ENCODE measurements around the gene BMPR1B.

BMPR1B gene

GRCh38 chr4:94917146-94917545 is 159.4 kb downstream of the BMPR1B start:
- Histone ChIP-seq H3K36me3 (ENCODE audit: insufficient read depth, low read length) (no peaks in the 10 kb centered on the region), H3K9me3 (ENCODE audit: low read length) (no peaks in the 10 kb centered on the region), H3K27ac (ENCODE audit: low read depth, low read length) (no peak overlapping the region), H3K4me3 (ENCODE audit: low read depth in 1 of 2, low read length in 2 of 2) (no peak overlapping the region), H3K9ac (ENCODE audit: low read length) (no peak overlapping the region), H3K4me1 (ENCODE audit: insufficient read depth, low read length) (no peaks in the 10 kb centered on the region), H3K27me3 (ENCODE audit: control insufficient read depth in 1 of 2, insufficient read depth in 2 of 2, low read length in 2 of 2) (no peaks in the 10 kb centered on the region)

GRCh38 chr4:94918543-94918942 is 160.8 kb downstream of the BMPR1B start:
- H3K27me3 ChIP-seq (ENCODE audit: control insufficient read depth in 1 of 2, insufficient read depth in 2 of 2, low read length in 2 of 2) = no peaks in the 10 kb centered on the region

GRCh38 chr4:94920369-94920768 is 162.6 kb downstream of the BMPR1B start:
- Histone ChIP-seq H3K4me3 (ENCODE audit: low read depth in 1 of 2, low read length in 2 of 2) (no peak overlapping the region), H3K36me3 (ENCODE audit: insufficient read depth, low read length) (no peaks in the 10 kb centered on the region), H3K4me1 (ENCODE audit: insufficient read depth, low read length) (no peaks in the 10 kb centered on the region), H3K27ac (ENCODE audit: low read depth, low read length) (no peak overlapping the region), H3K9ac (ENCODE audit: low read length) (no peak overlapping the region), H3K27me3 (ENCODE audit: control insufficient read depth in 1 of 2, insufficient read depth in 2 of 2, low read length in 2 of 2) (no peaks in the 10 kb centered on the region), H3K9me3 (ENCODE audit: low read length) (no peaks in the 10 kb centered on the region)

More at GRCh38 chr4:94918543-94918942, 160.8 kb downstream of the BMPR1B start:
- no peaks in the 10 kb centered on the region for H3K4me1 ChIP-seq (ENCODE audit: insufficient read depth, low read length)
- H3K9me3 ChIP-seq (ENCODE audit: low read length) = no peaks in the 10 kb centered on the region
- H3K27ac ChIP-seq (ENCODE audit: low read depth, low read length) = no peak overlapping the region
- H3K36me3 ChIP-seq (ENCODE audit: insufficient read depth, low read length) = no peaks in the 10 kb centered on the region
- no peak overlapping the region for H3K9ac ChIP-seq (ENCODE audit: low read length)
- H3K4me3 ChIP-seq (ENCODE audit: low read depth in 1 of 2, low read length in 2 of 2) = no peak overlapping the region

DNA sequence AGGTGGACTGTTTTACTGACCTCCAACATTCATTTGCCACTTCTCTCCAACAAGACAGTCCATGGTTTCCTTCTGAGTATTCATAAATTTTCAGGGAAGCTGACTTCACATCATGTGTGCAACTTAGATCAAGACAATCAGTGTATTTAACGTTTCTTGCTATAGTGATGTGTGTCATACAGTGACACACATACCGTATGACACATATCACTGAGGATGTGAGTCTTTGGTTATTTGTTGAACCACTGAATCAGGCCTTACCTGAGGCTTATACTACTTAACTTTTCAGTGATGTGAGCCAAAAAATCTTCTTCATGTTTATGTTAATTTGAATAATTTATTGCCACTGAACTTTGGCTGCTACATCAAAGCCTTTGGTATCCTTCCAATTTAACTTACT is 166.8 kb downstream of the BMPR1B start:
- H3K9me3 ChIP-seq (ENCODE audit: low read length) = no peaks in the 10 kb centered on the region
- no peaks in the 10 kb centered on the region for H3K36me3 ChIP-seq (ENCODE audit: insufficient read depth, low read length)
- no peaks in the 10 kb centered on the region for H3K27me3 ChIP-seq (ENCODE audit: control insufficient read depth in 1 of 2, insufficient read depth in 2 of 2, low read length in 2 of 2)
- H3K9ac ChIP-seq (ENCODE audit: low read length) = no peak overlapping the region
- no peak overlapping the region for H3K27ac ChIP-seq (ENCODE audit: low read depth, low read length)
- no peak overlapping the region for H3K4me3 ChIP-seq (ENCODE audit: low read depth in 1 of 2, low read length in 2 of 2)
- H3K4me1 ChIP-seq (ENCODE audit: insufficient read depth, low read length) = no peaks in the 10 kb centered on the region

GRCh38 chr4:94925764-94926347 is 168.1 kb downstream of the BMPR1B start:
- Histone ChIP-seq H3K4me1 (ENCODE audit: insufficient read depth, low read length) (no peaks in the 10 kb centered on the region), H3K9me3 (ENCODE audit: low read length) (no peaks in the 10 kb centered on the region), H3K36me3 (ENCODE audit: insufficient read depth, low read length) (no peaks in the 10 kb centered on the region), H3K4me3 (ENCODE audit: low read depth in 1 of 2, low read length in 2 of 2) (no peak overlapping the region), H3K9ac (ENCODE audit: low read length) (no peak overlapping the region), H3K27me3 (ENCODE audit: control insufficient read depth in 1 of 2, insufficient read depth in 2 of 2, low read length in 2 of 2) (no peaks in the 10 kb centered on the region), H3K27ac (ENCODE audit: low read depth, low read length) (no peak overlapping the region)

GRCh38 chr4:94926936-94927335 is 169.2 kb downstream of the BMPR1B start:
- Histone ChIP-seq H3K4me1 (ENCODE audit: insufficient read depth, low read length) (no peaks in the 10 kb centered on the region), H3K9me3 (ENCODE audit: low read length) (no peaks in the 10 kb centered on the region), H3K36me3 (ENCODE audit: insufficient read depth, low read length) (no peaks in the 10 kb centered on the region), H3K9ac (ENCODE audit: low read length) (no peak overlapping the region), H3K4me3 (ENCODE audit: low read depth in 1 of 2, low read length in 2 of 2) (no peak overlapping the region), H3K27ac (ENCODE audit: low read depth, low read length) (no peak overlapping the region), H3K27me3 (ENCODE audit: control insufficient read depth in 1 of 2, insufficient read depth in 2 of 2, low read length in 2 of 2) (no peaks in the 10 kb centered on the region)

- H3K36me3 ChIP-seq (ENCODE audit: insufficient read depth, low read length) = no peaks in the 10 kb centered on the region
- no peaks in the 10 kb centered on the region for H3K9me3 ChIP-seq (ENCODE audit: low read length)
- H3K27me3 ChIP-seq (ENCODE audit: control insufficient read depth in 1 of 2, insufficient read depth in 2 of 2, low read length in 2 of 2) = no peaks in the 10 kb centered on the region
- no peak overlapping the region for H3K27ac ChIP-seq (ENCODE audit: low read depth, low read length)
- H3K4me3 ChIP-seq (ENCODE audit: low read depth in 1 of 2, low read length in 2 of 2) = no peak overlapping the region
- no peaks in the 10 kb centered on the region for H3K4me1 ChIP-seq (ENCODE audit: insufficient read depth, low read length)
- H3K9ac ChIP-seq (ENCODE audit: low read length) = no peak overlapping the region
These were observed 169.9 kb downstream of the BMPR1B start for GRCh38 chr4:94927696-94928095.

DNA sequence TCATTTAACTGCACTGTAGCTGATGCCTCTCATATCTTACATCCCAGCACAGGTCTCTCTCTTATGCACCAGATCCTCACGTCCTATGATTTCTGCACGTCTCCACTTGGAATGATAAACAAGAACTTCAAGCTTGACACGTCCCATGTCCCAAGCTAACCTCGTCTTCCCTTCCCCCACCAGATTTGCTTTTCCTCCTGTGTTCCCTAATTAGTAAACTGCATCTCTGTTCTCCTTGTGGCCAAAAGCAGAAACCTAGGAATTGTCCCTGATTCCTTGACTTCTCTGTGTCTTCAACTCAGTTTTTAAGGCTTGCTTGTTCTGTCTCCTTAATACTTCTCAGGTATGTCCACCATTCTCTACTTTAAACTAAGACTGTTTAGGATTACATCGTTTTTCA is 171.9 kb downstream of the BMPR1B start:
- no peak overlapping the region for H3K27ac ChIP-seq (ENCODE audit: low read depth, low read length)
- no peaks in the 10 kb centered on the region for H3K9me3 ChIP-seq (ENCODE audit: low read length)
- H3K27me3 ChIP-seq (ENCODE audit: control insufficient read depth in 1 of 2, insufficient read depth in 2 of 2, low read length in 2 of 2) = no peaks in the 10 kb centered on the region
- H3K9ac ChIP-seq (ENCODE audit: low read length) = no peak overlapping the region
- H3K4me1 ChIP-seq (ENCODE audit: insufficient read depth, low read length) = no peaks in the 10 kb centered on the region
- H3K36me3 ChIP-seq (ENCODE audit: insufficient read depth, low read length) = no peaks in the 10 kb centered on the region
- H3K4me3 ChIP-seq (ENCODE audit: low read depth in 1 of 2, low read length in 2 of 2) = no peak overlapping the region

DNA sequence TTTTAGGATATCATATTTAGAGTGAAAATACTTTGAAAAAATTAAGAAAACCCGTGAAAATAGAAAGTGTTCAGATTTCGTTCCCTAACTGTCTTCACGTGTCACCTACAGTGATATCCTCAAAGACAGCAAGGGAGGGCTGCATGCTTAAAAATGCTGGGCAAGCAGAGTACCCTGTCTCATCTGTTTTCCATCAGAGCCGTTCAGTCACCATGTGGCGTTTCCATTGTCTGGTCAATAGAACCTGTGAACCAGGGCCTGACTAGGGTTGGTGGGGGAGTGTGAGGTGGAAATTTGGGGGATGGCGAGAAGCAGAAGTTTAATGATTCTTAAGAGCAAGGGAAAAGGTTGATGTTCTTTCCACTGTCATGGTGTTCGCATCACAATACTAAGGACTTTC is 173.9 kb downstream of the BMPR1B start:
- Histone ChIP-seq H3K27ac (ENCODE audit: low read depth, low read length) (no peak overlapping the region), H3K9me3 (ENCODE audit: low read length) (no peaks in the 10 kb centered on the region), H3K4me3 (ENCODE audit: low read depth in 1 of 2, low read length in 2 of 2) (no peak overlapping the region), H3K4me1 (ENCODE audit: insufficient read depth, low read length) (no peaks in the 10 kb centered on the region), H3K36me3 (ENCODE audit: insufficient read depth, low read length) (no peaks in the 10 kb centered on the region), H3K9ac (ENCODE audit: low read length) (no peak overlapping the region), H3K27me3 (ENCODE audit: control insufficient read depth in 1 of 2, insufficient read depth in 2 of 2, low read length in 2 of 2) (no peaks in the 10 kb centered on the region)

GRCh38 chr4:94932366-94932765 is 174.6 kb downstream of the BMPR1B start:
- Histone ChIP-seq H3K4me3 (ENCODE audit: low read depth in 1 of 2, low read length in 2 of 2) (no peak overlapping the region), H3K27ac (ENCODE audit: low read depth, low read length) (no peak overlapping the region), H3K9me3 (ENCODE audit: low read length) (no peaks in the 10 kb centered on the region), H3K4me1 (ENCODE audit: insufficient read depth, low read length) (no peaks in the 10 kb centered on the region), H3K27me3 (ENCODE audit: control insufficient read depth in 1 of 2, insufficient read depth in 2 of 2, low read length in 2 of 2) (no peaks in the 10 kb centered on the region), H3K9ac (ENCODE audit: low read length) (no peak overlapping the region), H3K36me3 (ENCODE audit: insufficient read depth, low read length) (no peaks in the 10 kb centered on the region)

GRCh38 chr4:94933799-94934198 is 176.0 kb downstream of the BMPR1B start:
- Histone ChIP-seq H3K9ac (ENCODE audit: low read length) (no peak overlapping the region), H3K4me1 (ENCODE audit: insufficient read depth, low read length) (no peaks in the 10 kb centered on the region), H3K36me3 (ENCODE audit: insufficient read depth, low read length) (no peaks in the 10 kb centered on the region), H3K4me3 (ENCODE audit: low read depth in 1 of 2, low read length in 2 of 2) (no peak overlapping the region), H3K9me3 (ENCODE audit: low read length) (no peaks in the 10 kb centered on the region), H3K27me3 (ENCODE audit: control insufficient read depth in 1 of 2, insufficient read depth in 2 of 2, low read length in 2 of 2) (no peaks in the 10 kb centered on the region), H3K27ac (ENCODE audit: low read depth, low read length) (no peak overlapping the region)

GRCh38 chr4:94934201-94934600 is 176.4 kb downstream of the BMPR1B start:
- H3K4me1 ChIP-seq (ENCODE audit: insufficient read depth, low read length) = no peaks in the 10 kb centered on the region
- no peak overlapping the region for H3K27ac ChIP-seq (ENCODE audit: low read depth, low read length)
- H3K27me3 ChIP-seq (ENCODE audit: control insufficient read depth in 1 of 2, insufficient read depth in 2 of 2, low read length in 2 of 2) = no peaks in the 10 kb centered on the region
- no peak overlapping the region for H3K4me3 ChIP-seq (ENCODE audit: low read depth in 1 of 2, low read length in 2 of 2)
- H3K36me3 ChIP-seq (ENCODE audit: insufficient read depth, low read length) = no peaks in the 10 kb centered on the region
- H3K9me3 ChIP-seq (ENCODE audit: low read length) = no peaks in the 10 kb centered on the region
- no peak overlapping the region for H3K9ac ChIP-seq (ENCODE audit: low read length)
